Tibial nerve (tissue), 4 donors: Measurements from ENCODE around the gene USP9Y. TPM values are rescaled to one million over a fixed set of nuclear protein-coding genes. Genes with fewer than 3 reads are reported as not detected.

ENCODE experiments used
- DNase-seq, 2 donors: peaks; one replicate each; pipeline ENCODE4 v3.0.0-alpha.2; 2019; ENCODE audit warnings: low spot score in 2 of 2
- H3K27ac ChIP-seq, 4 donors: fragments of 200-600 bp; sonication (generic) in 3 of 4; one replicate each; pipeline ENCODE4 v1.5.1; 2017 to 2019; ENCODE audit warnings: mild to moderate bottlenecking in 1 of 4
- H3K27me3 ChIP-seq, 2 donors: fragments of 200-600 bp; sonication (generic) in 1 of 2; one replicate each; pipeline versions ENCODE4 v1.5.1 to v1.6.0; 2017 to 2019
- H3K36me3 ChIP-seq, 3 donors: fragments of 200-600 bp; sonication (generic); one replicate each; pipeline ENCODE4 v1.5.1; 2018 to 2019
- H3K4me1 ChIP-seq, 4 donors: fragments of 200-600 bp; sonication (generic) in 3 of 4; one replicate each; pipeline ENCODE4 v1.5.1; 2017 to 2019
- H3K4me3 ChIP-seq, 4 donors: fragments of 200-600 bp; sonication (generic) in 3 of 4; one replicate each; pipeline ENCODE4 v1.5.1; 2017 to 2019; ENCODE audit warnings: mild to moderate bottlenecking in 1 of 4, moderate library complexity in 1 of 4
- H3K9me3 ChIP-seq, 4 donors: fragments of 200-600 bp; sonication (generic) in 3 of 4; one replicate each; pipeline ENCODE4 v1.5.1; 2017 to 2019
- EP300 ChIP-seq, 2 donors: sonication (generic); formaldehyde crosslinking; IDR thresholded peaks; one replicate each; pipeline ENCODE4 v1.6.1; 2017; ENCODE audit warnings: antibody characterized with exemption in 2 of 2, mild to moderate bottlenecking in 1 of 2
- POLR2A ChIP-seq, 2 donors: fragments of 450-650 bp; IDR thresholded peaks; one replicate each; pipeline ENCODE4 v1.6.1; 2017; ENCODE audit warnings: antibody characterized with exemption in 2 of 2, mild to moderate bottlenecking in 2 of 2, moderate library complexity in 2 of 2
- WGBS, 2 donors: methylation state at CpG; one replicate each; pipeline ENCODE4 v1.1.5; 2018; 5-methylcytosine and 5-hydroxymethylcytosine counted together
- total RNA-seq, 4 donors: library from RNA; depleted of rRNA; stranded (reverse); fragments of >200 nt; gene quantifications; one replicate each; pipeline ENCODE4 v1.1.0, GENCODE V29; 2016
- TF ChIP-seq, protein P1 (sequence below), 5 experiments: fragments of 200-600 bp in 3 of 5; fragments of 450-650 bp in 2 of 5; sonication (generic) in 3 of 5; IDR thresholded peaks; one replicate each; pipeline ENCODE4 v1.5.1; 2016 to 2019; ENCODE audit warnings: antibody characterized with exemption in 5 of 5, mild to moderate bottlenecking in 3 of 5, moderate library complexity in 2 of 5

Gene USP9Y
- total RNA-seq, 4 donors from 2014 or later, result under 0.01 to 23.1 (median 20.8) TPM; not detected in 1

DNA sequence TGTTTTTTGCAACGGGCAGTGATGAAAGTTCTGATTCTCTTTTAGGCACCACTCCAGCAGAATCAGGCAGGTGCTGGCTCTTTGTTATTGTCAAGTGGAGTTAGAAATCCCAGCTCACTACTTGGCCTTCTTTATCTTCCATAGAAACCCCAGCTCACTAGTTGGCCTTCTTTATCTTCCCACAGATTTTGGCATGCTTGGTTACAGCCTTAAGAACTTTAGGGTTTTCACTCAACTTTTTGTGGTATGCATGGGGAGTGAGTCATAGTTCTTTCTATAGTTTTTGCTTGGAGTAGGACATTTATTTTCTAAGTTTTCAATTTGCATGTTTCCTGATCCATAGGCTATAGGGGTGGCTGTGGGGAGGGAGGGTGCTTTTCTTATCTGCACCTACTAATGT lies 55.0 kb downstream of the USP9Y start:
- WGBS, 2 donors, result 60% methylated on average over 1 of the region's 1 CpG; no CpG with 5 or more reads in 1 of the 2 donors
- no peaks in the 10 kb centered on the region for H3K4me1 ChIP-seq

DNA sequence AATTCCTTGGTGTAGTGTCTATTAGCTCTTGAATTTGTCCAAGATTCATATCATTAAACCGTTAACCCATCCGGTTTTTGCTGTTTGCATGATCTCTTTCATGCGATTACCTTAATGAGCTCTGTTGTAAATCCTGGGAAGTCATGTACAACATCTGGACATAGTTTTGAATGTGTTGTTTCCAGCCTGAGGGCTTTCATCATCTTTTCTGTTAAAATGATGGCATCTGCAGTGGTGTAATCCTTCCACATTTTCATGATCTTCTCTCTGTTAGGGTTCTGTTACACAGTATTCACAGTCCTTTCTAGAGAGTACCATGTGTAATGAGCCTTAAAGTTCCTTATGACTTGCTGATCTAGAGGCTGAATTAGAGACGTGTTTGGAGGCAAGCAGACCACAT lies 64.9 kb downstream of the USP9Y start:
- TF ChIP-seq EP300 (IDR thresholded peaks at IDR 0.05) (no peak), POLR2A (IDR thresholded peaks at IDR 0.05) (no peak)
- TF ChIP-seq, protein P1, sequence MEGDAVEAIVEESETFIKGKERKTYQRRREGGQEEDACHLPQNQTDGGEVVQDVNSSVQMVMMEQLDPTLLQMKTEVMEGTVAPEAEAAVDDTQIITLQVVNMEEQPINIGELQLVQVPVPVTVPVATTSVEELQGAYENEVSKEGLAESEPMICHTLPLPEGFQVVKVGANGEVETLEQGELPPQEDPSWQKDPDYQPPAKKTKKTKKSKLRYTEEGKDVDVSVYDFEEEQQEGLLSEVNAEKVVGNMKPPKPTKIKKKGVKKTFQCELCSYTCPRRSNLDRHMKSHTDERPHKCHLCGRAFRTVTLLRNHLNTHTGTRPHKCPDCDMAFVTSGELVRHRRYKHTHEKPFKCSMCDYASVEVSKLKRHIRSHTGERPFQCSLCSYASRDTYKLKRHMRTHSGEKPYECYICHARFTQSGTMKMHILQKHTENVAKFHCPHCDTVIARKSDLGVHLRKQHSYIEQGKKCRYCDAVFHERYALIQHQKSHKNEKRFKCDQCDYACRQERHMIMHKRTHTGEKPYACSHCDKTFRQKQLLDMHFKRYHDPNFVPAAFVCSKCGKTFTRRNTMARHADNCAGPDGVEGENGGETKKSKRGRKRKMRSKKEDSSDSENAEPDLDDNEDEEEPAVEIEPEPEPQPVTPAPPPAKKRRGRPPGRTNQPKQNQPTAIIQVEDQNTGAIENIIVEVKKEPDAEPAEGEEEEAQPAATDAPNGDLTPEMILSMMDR (IDR thresholded peaks at IDR 0.05), result no peak
- no peaks in the 10 kb centered on the region for H3K9me3 ChIP-seq
- H3K36me3 ChIP-seq, result peaks cover 0 to 16% (median 0%) of the 10 kb centered on the region in 3 donors
- H3K4me1 ChIP-seq, result no peaks in the 10 kb centered on the region
- 83% methylated on average over 4 of the region's 4 CpGs; no CpG with 5 or more reads in 1 of the 2 donors for WGBS, 2 donors
- no peaks in the 10 kb centered on the region for H3K27me3 ChIP-seq
- no peak for DNase-seq
- no peak overlapping the region for H3K27ac ChIP-seq
- no peak overlapping the region for H3K4me3 ChIP-seq

More for the DNA sequence above, 55.0 kb downstream of the USP9Y start:
- H3K27ac ChIP-seq, result no peak overlapping the region
- peaks cover 0 to 16% (median 0%) of the 10 kb centered on the region in 3 donors for H3K36me3 ChIP-seq
- H3K4me3 ChIP-seq, result no peak overlapping the region
- no peak for DNase-seq
- TF ChIP-seq POLR2A (IDR thresholded peaks at IDR 0.05), result no peak
- TF ChIP-seq EP300 (IDR thresholded peaks at IDR 0.05), result no peak
- TF ChIP-seq, protein P1 (IDR thresholded peaks at IDR 0.05), result no peak
- no peaks in the 10 kb centered on the region for H3K9me3 ChIP-seq
- no peaks in the 10 kb centered on the region for H3K27me3 ChIP-seq

DNA sequence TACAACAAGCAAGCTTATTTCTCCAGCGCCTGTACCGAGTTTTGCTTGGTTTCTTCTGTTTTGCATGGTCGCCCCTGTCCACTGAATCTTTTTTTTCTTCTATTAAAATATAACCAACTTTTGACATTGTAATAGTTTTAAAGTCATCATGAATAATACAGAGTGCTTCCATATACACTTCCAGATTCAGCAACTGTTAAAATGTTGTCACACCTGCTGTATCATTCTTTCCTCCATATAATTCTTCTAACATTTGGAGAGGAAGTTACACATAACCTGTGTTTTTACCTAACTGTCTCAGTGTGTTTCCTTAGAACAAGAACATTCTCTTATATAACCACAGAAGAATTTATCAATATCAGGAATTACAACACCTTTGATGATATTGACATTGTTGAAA lies 83.5 kb downstream of the USP9Y start:
- peaks cover 0 to 16% (median 0%) of the 10 kb centered on the region in 3 donors for H3K36me3 ChIP-seq
- H3K4me3 ChIP-seq, result no peak overlapping the region
- no peak for DNase-seq
- TF ChIP-seq POLR2A (IDR thresholded peaks at IDR 0.05) (no peak), EP300 (IDR thresholded peaks at IDR 0.05) (no peak)
- TF ChIP-seq, protein P1 (IDR thresholded peaks at IDR 0.05), result no peak
- no peaks in the 10 kb centered on the region for H3K27me3 ChIP-seq
- H3K4me1 ChIP-seq, result no peaks in the 10 kb centered on the region
- H3K27ac ChIP-seq, result no peak overlapping the region
- 97% methylated on average over 3 of the region's 3 CpGs; no CpG with 5 or more reads in 1 of the 2 donors for WGBS, 2 donors
- H3K9me3 ChIP-seq, result no peaks in the 10 kb centered on the region

DNA sequence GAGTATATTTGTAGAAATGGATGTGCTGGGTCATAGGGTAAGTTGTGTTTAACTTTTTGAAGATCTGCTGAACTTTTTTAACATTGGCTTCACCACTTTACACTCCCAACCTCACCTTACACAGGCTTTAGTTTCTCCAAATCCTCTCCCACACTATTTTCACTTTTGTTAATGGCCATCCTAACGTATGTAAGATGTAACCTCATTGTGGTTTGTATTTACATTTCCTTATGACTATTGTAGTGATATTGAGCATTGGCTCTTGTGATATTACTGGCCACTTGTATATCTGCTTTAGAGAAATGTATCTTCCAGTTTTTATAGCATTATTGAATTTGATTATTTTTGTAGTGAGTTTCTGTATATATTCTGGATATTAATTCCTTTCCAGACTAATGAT lies 93.0 kb downstream of the USP9Y start:
- H3K27ac ChIP-seq, result no peak overlapping the region
- no peaks in the 10 kb centered on the region for H3K27me3 ChIP-seq
- no peaks in the 10 kb centered on the region for H3K4me1 ChIP-seq
- no peak for DNase-seq
- WGBS, 2 donors, result 93% methylated on average over 1 of the region's 1 CpG; no CpG with 5 or more reads in 1 of the 2 donors
- peaks cover 0 to 16% (median 0%) of the 10 kb centered on the region in 3 donors for H3K36me3 ChIP-seq
- H3K9me3 ChIP-seq, result no peaks in the 10 kb centered on the region
- no peak for TF ChIP-seq POLR2A (IDR thresholded peaks at IDR 0.05)
- no peak for TF ChIP-seq EP300 (IDR thresholded peaks at IDR 0.05)
- no peak overlapping the region for H3K4me3 ChIP-seq

DNA sequence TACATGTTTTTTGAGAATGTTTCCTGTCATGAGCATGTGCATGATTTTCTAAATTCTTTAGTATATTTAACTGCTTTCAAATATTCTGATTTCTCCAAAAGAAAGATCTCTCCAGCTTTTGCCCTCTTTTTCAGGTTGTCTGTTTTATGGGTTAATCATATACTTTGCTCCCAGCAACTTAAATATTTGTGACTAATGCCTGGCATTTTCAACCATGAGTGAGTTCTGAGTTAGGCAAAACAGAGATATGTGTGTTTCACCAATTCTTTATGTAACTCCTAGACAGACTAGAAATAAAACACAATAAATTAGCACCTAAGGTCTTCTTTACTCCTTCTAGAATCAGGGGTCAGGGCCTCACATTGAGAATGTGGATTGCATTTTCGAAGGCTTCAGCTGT lies 107.0 kb downstream of the USP9Y start:
- no peaks in the 10 kb centered on the region for H3K27me3 ChIP-seq
- 88% methylated on average over 1 of the region's 1 CpG; no CpG with 5 or more reads in 1 of the 2 donors for WGBS, 2 donors

More for the DNA sequence above, 107.0 kb downstream of the USP9Y start:
- TF ChIP-seq EP300 (IDR thresholded peaks at IDR 0.05) (no peak), POLR2A (IDR thresholded peaks at IDR 0.05) (no peak)
- TF ChIP-seq, protein P1 (IDR thresholded peaks at IDR 0.05), result no peak
- peaks cover 0 to 9% (median 0%) of the 10 kb centered on the region in 3 donors for H3K36me3 ChIP-seq
- no peaks in the 10 kb centered on the region for H3K9me3 ChIP-seq
- no peak for DNase-seq
- H3K4me1 ChIP-seq, result no peaks in the 10 kb centered on the region
- H3K27ac ChIP-seq, result no peak overlapping the region
- no peak overlapping the region for H3K4me3 ChIP-seq
